Endothelial cell of umbilical vein (primary cell): ENCODE results near the gene LIPF. TPM values are rescaled to one million over a fixed set of nuclear protein-coding genes. Genes with fewer than 3 reads are reported as not detected.

ENCODE experiments used
- BruUV-seq: library from RNA; stranded (reverse); fragments of 400-500 nt; replicated peaks from 2 replicates; lab custom pipeline; 2021; lab: Mats Ljungman, UMichigan
- CTCF ChIA-PET: fragments of 300-600, 350-600 bp; sonication (Branson Sonifier 250); formaldehyde crosslinking; loops from one replicate; lab custom pipeline; 2021; ENCODE audit warnings: antibody characterized with exemption, inconsistent platforms; lab: Charles Lee
- POLR2A ChIA-PET: fragments of 300-600, 350-600 bp; sonication (Branson Sonifier 250); formaldehyde crosslinking; loops from one replicate; lab custom pipeline; 2021; ENCODE audit warnings: antibody characterized with exemption, inconsistent platforms; lab: Charles Lee
- DNase-seq: peaks from one replicate; pipeline ENCODE4 v3.0.0-alpha.2; 2011; ENCODE audit warnings: low read depth, low spot score
- FAIRE-seq: peaks from 2 replicates; lab custom pipeline; 2011; peaks lifted over from hg19 to GRCh38; lab: Jason Lieb, UNC
- H2AFZ ChIP-seq: 2 replicates; pipeline ENCODE4 v1.6.0; 2012; ENCODE audit warnings: low read depth, low read length, control low read depth, inconsistent platforms
- H3K27ac ChIP-seq: 2 replicates; pipeline ENCODE4 v1.5.1; 2011; ENCODE audit warnings: low read depth, mild to moderate bottlenecking, control low read depth, low read length, moderate library complexity; ENCODE audit not compliant: insufficient read depth
- H3K27me3 ChIP-seq, 2 experiments: 2 replicates each; pipeline versions ENCODE4 v1.6.0 to v1.6.1; 2011; ENCODE audit warnings: low read length in 2 of 2, mixed read lengths in 1 of 2; ENCODE audit not compliant: control insufficient read depth in 2 of 2, insufficient read depth in 2 of 2
- H3K36me3 ChIP-seq, 2 experiments: 2 replicates in 1 of 2; 3 replicates in 1 of 2; pipeline ENCODE4 v1.5.1; 2011; ENCODE audit warnings: low read length in 2 of 2, mild to moderate bottlenecking in 1 of 2, moderate library complexity in 1 of 2; ENCODE audit not compliant: control insufficient read depth in 2 of 2, insufficient read depth in 2 of 2; ENCODE audit errors: extremely low read depth in 1 of 2
- H3K4me1 ChIP-seq: 3 replicates; pipeline ENCODE4 v1.5.1; 2011; ENCODE audit warnings: mild to moderate bottlenecking, low read length; ENCODE audit not compliant: control insufficient read depth, insufficient read depth; ENCODE audit errors: extremely low read depth
- H3K4me2 ChIP-seq: 2 replicates; pipeline ENCODE4 v1.6.1; 2011; ENCODE audit warnings: low read length, control low read depth, mixed read lengths; ENCODE audit not compliant: insufficient read depth
- H3K4me3 ChIP-seq, 3 experiments: fragments of 200-600 bp in 1 of 3; sonication (generic), shearing (Covaris generic) in 1 of 3; replicated peaks in 1 of 3; 2 replicates each; pipeline ENCODE4 v1.5.1; 2011 to 2016; ENCODE audit warnings: control low read depth in 3 of 3, low read length in 3 of 3, mild to moderate bottlenecking in 2 of 3, inconsistent platforms in 1 of 3, low read depth in 1 of 3, moderate library complexity in 1 of 3; ENCODE audit not compliant: insufficient read depth in 1 of 3
- H3K79me2 ChIP-seq: 2 replicates; pipeline ENCODE4 v1.6.0; 2012; ENCODE audit warnings: low read length, inconsistent platforms; ENCODE audit not compliant: control insufficient read depth, insufficient read depth
- H3K9ac ChIP-seq: replicated peaks from 2 replicates; pipeline ENCODE3; 2011; ENCODE audit warnings: low read length, control low read depth; ENCODE audit not compliant: insufficient read depth; ENCODE audit errors: extremely low read depth
- H3K9me1 ChIP-seq: replicated peaks from 3 replicates; pipeline ENCODE4 v1.6.0; 2011; ENCODE audit warnings: mild to moderate bottlenecking, low read length; ENCODE audit not compliant: control insufficient read depth, insufficient read depth; ENCODE audit errors: extremely low read depth
- H3K9me3 ChIP-seq: replicated peaks from 2 replicates; pipeline ENCODE4 v1.5.1; 2012; ENCODE audit warnings: low read length, inconsistent platforms; ENCODE audit not compliant: control insufficient read depth, insufficient read depth
- H4K20me1 ChIP-seq: replicated peaks from 2 replicates; pipeline ENCODE3; 2011; ENCODE audit warnings: mild to moderate bottlenecking, low read length; ENCODE audit not compliant: control insufficient read depth, insufficient read depth; ENCODE audit errors: extremely low read depth
- FOS ChIP-seq: IDR thresholded peaks from 2 replicates; pipeline ENCODE4 v1.6.1; 2011; ENCODE audit warnings: mild to moderate bottlenecking, low read length, moderate library complexity, borderline replicate concordance; ENCODE audit not compliant: insufficient read depth
- GATA2 ChIP-seq: IDR thresholded peaks from 2 replicates; pipeline ENCODE4 v1.7.0; 2011; ENCODE audit warnings: low read depth, mild to moderate bottlenecking, moderate library complexity, mixed read lengths, low read length; ENCODE audit not compliant: insufficient read length, insufficient read depth
- JUN ChIP-seq: IDR thresholded peaks from 2 replicates; pipeline ENCODE4 v1.6.1; 2011; ENCODE audit warnings: borderline replicate concordance, low read depth; ENCODE audit not compliant: insufficient read length, insufficient read depth
- POLR2A ChIP-seq: IDR thresholded peaks from 2 replicates; pipeline ENCODE4 v1.6.1; 2012; ENCODE audit warnings: low read depth, mild to moderate bottlenecking, control low read depth, low read length
- POLR2AphosphoS5 ChIP-seq: IDR thresholded peaks from 2 replicates; pipeline ENCODE4 v1.6.1; 2012; ENCODE audit warnings: low read depth, mild to moderate bottlenecking, control low read depth, low read length, moderate library complexity; ENCODE audit not compliant: insufficient read depth
- dilution Hi-C: fragments of 300-500 bp; cut with MboI; formaldehyde crosslinking; loops from one replicate; pipeline ENCODE4 v1.15.0; 2019; ENCODE audit warnings: low sequenced_read_pairs; ENCODE audit not compliant: extremely low pct_ligation_motif_present
- intact Hi-C: fragments of 100-400 bp; cut with micrococcal nuclease; formaldehyde crosslinking; loops from one replicate; pipeline ENCODE4 v1.10.0; 2022
- polyA plus RNA-seq, 4 experiments: library from polyadenylated mRNA; depleted of rRNA in 3 of 4; stranded (reverse) in 3 of 4; unstranded in 1 of 4; fragments of >200 nt; gene quantifications; 2 replicates each; pipeline versions ENCODE4 v1.2.1 to v1.2.3, GENCODE V29; 2011 to 2012; ENCODE audit warnings: missing spikeins in 1 of 4
- total RNA-seq: library from RNA; stranded (reverse); gene quantifications from 2 replicates; pipeline ENCODE4 v1.2.3, GENCODE V29; 2021
- TF ChIP-seq, protein P1 (sequence below), 2 donors: IDR thresholded peaks; 1 replicate in 1 of 2; 2 replicates in 1 of 2; pipeline ENCODE4 v1.5.1; 2011; ENCODE audit warnings: low read length in 2 of 2, mild to moderate bottlenecking in 2 of 2, moderate library complexity in 2 of 2, control low read depth in 1 of 2, inconsistent platforms in 1 of 2, low read depth in 1 of 2; ENCODE audit not compliant: insufficient read depth in 1 of 2; ENCODE audit errors: extremely low read depth in 1 of 2
- TF ChIP-seq, protein P2 (sequence below): IDR thresholded peaks from 2 replicates; pipeline ENCODE4 v1.6.1; 2011; ENCODE audit not compliant: insufficient read depth, insufficient read length

The LIPF gene
- total and polyA plus RNA-seq, 2 donors (not counting 3 experiments of a cell fraction or from before 2014, with no cell fraction given) = not detected

DNA sequence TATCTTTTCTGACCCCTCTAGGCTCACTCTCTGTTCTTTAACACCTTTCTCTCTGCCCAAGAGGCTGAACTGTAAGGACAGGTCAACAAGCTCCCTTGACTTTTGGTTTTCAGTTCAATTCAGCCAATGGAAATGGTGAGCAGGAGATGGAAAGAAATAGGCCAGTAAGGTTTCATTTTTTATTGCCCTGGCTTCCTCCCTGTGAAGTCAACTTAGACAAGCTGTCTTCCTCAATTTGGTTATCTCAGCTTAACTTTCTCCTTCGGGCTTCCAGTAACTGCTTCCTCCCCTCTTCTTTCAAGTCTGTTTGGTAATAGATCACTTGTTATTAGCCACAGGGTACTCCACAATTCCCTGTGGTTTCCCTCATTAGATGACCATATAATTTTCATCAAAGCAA lies 61.6 kb downstream of the LIPF start:
- H3K9me3 ChIP-seq = no peaks in the 10 kb centered on the region

More for the DNA sequence above, 61.6 kb downstream of the LIPF start:
- no peak for DNase-seq
- Histone ChIP-seq H3K36me3 (no peaks in the 10 kb centered on the region), H4K20me1 (no peaks in the 10 kb centered on the region), H2AFZ (no peak overlapping the region), H3K9me1 (no peaks in the 10 kb centered on the region), H3K27ac (no peak overlapping the region), H3K9ac (no peak overlapping the region), H3K27me3 (peaks cover 3 to 13% of the 10 kb centered on the region in 2 experiments), H3K4me1 (no peaks in the 10 kb centered on the region), H3K4me3 (no peak overlapping the region), H3K79me2 (no peaks in the 10 kb centered on the region), H3K4me2 (no peak overlapping the region)
- intact Hi-C loops = no loop called here
- TF ChIP-seq POLR2AphosphoS5 = no peak
- TF ChIP-seq FOS = no peak
- no peak for TF ChIP-seq JUN
- TF ChIP-seq, protein P1, sequence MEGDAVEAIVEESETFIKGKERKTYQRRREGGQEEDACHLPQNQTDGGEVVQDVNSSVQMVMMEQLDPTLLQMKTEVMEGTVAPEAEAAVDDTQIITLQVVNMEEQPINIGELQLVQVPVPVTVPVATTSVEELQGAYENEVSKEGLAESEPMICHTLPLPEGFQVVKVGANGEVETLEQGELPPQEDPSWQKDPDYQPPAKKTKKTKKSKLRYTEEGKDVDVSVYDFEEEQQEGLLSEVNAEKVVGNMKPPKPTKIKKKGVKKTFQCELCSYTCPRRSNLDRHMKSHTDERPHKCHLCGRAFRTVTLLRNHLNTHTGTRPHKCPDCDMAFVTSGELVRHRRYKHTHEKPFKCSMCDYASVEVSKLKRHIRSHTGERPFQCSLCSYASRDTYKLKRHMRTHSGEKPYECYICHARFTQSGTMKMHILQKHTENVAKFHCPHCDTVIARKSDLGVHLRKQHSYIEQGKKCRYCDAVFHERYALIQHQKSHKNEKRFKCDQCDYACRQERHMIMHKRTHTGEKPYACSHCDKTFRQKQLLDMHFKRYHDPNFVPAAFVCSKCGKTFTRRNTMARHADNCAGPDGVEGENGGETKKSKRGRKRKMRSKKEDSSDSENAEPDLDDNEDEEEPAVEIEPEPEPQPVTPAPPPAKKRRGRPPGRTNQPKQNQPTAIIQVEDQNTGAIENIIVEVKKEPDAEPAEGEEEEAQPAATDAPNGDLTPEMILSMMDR (IDR thresholded peaks at IDR 0.05; ENCODE audit: extremely low read depth in 1 of 2, insufficient read depth in 1 of 2, low read depth in 1 of 2, low read length in 2 of 2) = no peak
- TF ChIP-seq GATA2 = no peak
- TF ChIP-seq, protein P2, sequence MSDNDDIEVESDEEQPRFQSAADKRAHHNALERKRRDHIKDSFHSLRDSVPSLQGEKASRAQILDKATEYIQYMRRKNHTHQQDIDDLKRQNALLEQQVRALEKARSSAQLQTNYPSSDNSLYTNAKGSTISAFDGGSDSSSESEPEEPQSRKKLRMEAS = no peak
- TF ChIP-seq POLR2A = no peak
- BruUV-seq = no TSS peak
- FAIRE-seq = no peak
- ChIA-PET POLR2A (no interaction called here), CTCF (no interaction called here)
- dilution Hi-C loops = no loop called here
